GM20000 (cell line): ENCODE results near the gene MRRF.

Experiments used
- DNase-seq: peaks from one replicate; pipeline ENCODE4 v3.0.0; 2012; ENCODE audit warnings: low spot score
- CTCF ChIP-seq: IDR thresholded peaks from 2 replicates; pipeline ENCODE4 v1.5.1; 2012; ENCODE audit warnings: mild to moderate bottlenecking, control low read depth; ENCODE audit errors: extremely low read depth, missing control alignments

The MRRF gene

DNA sequence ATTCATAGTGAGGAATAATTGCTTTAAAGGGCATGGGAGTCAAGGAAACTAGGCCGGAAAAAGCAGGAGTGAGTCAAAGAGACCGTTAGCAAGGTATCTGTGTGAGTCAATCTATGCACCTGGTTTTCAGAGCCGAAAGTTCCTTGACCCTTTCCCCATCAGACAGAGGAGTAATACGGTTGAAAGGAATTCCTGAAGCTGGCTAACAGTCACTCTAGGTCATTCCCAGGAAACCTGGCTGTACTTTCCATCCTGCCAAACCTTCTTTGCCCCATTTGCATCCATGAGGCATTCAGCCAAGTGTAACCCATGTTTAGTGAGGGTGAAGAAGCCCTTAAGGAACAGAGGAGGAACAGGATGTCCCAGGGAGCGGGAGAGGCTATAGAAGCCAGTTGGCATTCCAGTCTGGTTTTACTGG lies 16.2 kb upstream of the MRRF start:
- no peak for DNase-seq

GRCh38 chr9:122251351-122251750 lies 13.3 kb upstream of the MRRF start:
- no peak for TF ChIP-seq CTCF
- DNase-seq = no peak

More for the DNA sequence above, 16.2 kb upstream of the MRRF start:
- no peak for TF ChIP-seq CTCF

DNA sequence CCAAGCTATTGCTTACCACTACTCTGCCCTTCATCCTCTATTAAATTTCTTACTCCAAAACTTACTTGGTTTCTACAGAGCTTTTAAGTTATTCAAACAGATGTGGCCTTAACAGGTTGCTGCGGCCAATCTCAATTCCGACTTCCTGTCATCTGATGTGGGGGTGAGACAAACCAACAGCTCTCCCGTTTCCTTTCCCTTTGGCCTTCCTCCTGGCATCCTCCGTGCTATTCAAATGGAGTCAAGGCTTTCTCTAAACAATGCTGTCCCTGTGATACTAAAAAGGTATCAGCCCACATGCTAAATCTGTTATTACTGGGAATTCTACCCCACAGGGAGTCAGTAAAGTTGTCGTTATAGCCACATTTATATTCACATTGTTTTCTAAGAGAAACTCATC lies 11.9 kb upstream of the MRRF start:
- no peak for DNase-seq
- no peak for TF ChIP-seq CTCF

- TF ChIP-seq CTCF = no peak
- DNase-seq = no peak
Observed at GRCh38 chr9:122254761-122255160, 9.9 kb upstream of the MRRF start.

- no peak for TF ChIP-seq CTCF
- DNase-seq = no peak
Observed at GRCh38 chr9:122256206-122256605, 8.5 kb upstream of the MRRF start.

- no peak for TF ChIP-seq CTCF
- no peak for DNase-seq
Observed at GRCh38 chr9:122258886-122259415, 5.7 kb upstream of the MRRF start.

DNA sequence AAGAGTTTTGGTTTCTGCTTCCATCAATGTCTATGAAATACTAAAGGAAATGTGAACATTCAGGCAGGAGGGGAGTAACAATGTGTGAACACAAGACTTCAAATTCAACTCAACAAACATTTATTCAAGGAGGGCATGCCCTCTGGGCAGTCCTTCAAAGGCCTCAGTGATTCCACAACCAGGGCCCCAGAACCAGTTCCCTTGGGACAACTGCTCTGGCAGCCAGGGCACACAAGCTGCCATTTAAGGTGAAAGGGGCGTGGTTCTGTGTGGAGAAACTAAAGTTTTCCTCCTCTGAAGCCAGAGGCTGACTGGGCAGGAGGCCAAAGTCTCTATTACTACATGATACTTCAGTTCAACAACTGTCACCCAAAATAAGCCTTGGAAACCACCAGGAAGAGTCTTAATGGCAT lies 3.2 kb upstream of the MRRF start:
- no peak for TF ChIP-seq CTCF
- DNase-seq = no peak
